IMR-90 (cell line): ENCODE results near the gene HDDC2. TPM values are rescaled to one million over a fixed set of nuclear protein-coding genes. Genes with fewer than 3 reads are reported as not detected.

ENCODE experiments used
- ATAC-seq: fragments of 200-7000 bp; cut with Tn5 transposase; 2 replicates; pipeline ENCODE4 v1.9.1; 2020; ENCODE audit warnings: low read depth, mild to moderate bottlenecking, moderate library complexity
- BruUV-seq: library from RNA; stranded (reverse); fragments of 400-500 nt; replicated peaks from 2 replicates; lab custom pipeline; 2021; lab: Mats Ljungman, UMichigan
- CTCF ChIA-PET: fragments of 300-600 bp; formaldehyde crosslinking; extraction: SDS; loops from one replicate; lab custom pipeline; 2021; ENCODE audit warnings: antibody characterized with exemption; lab: Yijun Ruan, JAX
- POLR2A ChIA-PET: fragments of 300-600 bp; sonication (Branson Sonifier 250); formaldehyde crosslinking; loops from one replicate; lab custom pipeline; 2022; ENCODE audit warnings: antibody characterized with exemption; ENCODE audit not compliant: unreplicated experiment; lab: Charles Lee
- DNase-seq: peaks from one replicate; pipeline ENCODE4 v3.0.0; 2013
- H2AFZ ChIP-seq: replicated peaks from 2 replicates; pipeline ENCODE3; 2013; ENCODE audit warnings: low read length, mild to moderate bottlenecking; ENCODE audit not compliant: poor library complexity
- H2AK5ac ChIP-seq: 2 replicates; pipeline ENCODE4 v1.6.1; 2013; ENCODE audit warnings: low read depth, low read length, inconsistent platforms
- H2AK9ac ChIP-seq: replicated peaks from 2 replicates; pipeline ENCODE3; 2013; ENCODE audit warnings: mild to moderate bottlenecking, low read depth, low read length, moderate library complexity; ENCODE audit not compliant: poor library complexity
- H2BK120ac ChIP-seq: 2 replicates; pipeline ENCODE4 v1.6.1; 2013; ENCODE audit warnings: low read depth, low read length, inconsistent platforms
- H2BK15ac ChIP-seq: 3 replicates; pipeline ENCODE4 v1.6.1; 2013; ENCODE audit warnings: low read depth, low read length, inconsistent platforms
- H2BK20ac ChIP-seq: 2 replicates; pipeline ENCODE4 v1.6.1; 2013; ENCODE audit warnings: low read depth, mild to moderate bottlenecking, inconsistent platforms, low read length, moderate library complexity
- H2BK5ac ChIP-seq: 2 replicates; pipeline ENCODE4 v1.6.1; 2013; ENCODE audit warnings: mild to moderate bottlenecking, low read depth, low read length, inconsistent platforms; ENCODE audit not compliant: poor library complexity, severe bottlenecking
- H3K14ac ChIP-seq: replicated peaks from 2 replicates; pipeline ENCODE4 v1.6.1; 2013; ENCODE audit warnings: low read depth, low read length, inconsistent platforms
- H3K18ac ChIP-seq: 2 replicates; pipeline ENCODE4 v1.6.1; 2013; ENCODE audit warnings: low read depth, low read length, control low read depth
- H3K23ac ChIP-seq: 2 replicates; pipeline ENCODE4 v1.6.1; 2013; ENCODE audit warnings: low read depth, low read length, inconsistent platforms
- H3K27ac ChIP-seq: 2 replicates; pipeline ENCODE4 v1.5.1; 2013; ENCODE audit warnings: mild to moderate bottlenecking, control low read depth, low read length; ENCODE audit not compliant: insufficient read depth
- H3K27me3 ChIP-seq: 2 replicates; pipeline ENCODE4 v1.6.1; 2013; ENCODE audit warnings: low read length; ENCODE audit not compliant: control insufficient read depth, insufficient read depth
- H3K36me3 ChIP-seq: 2 replicates; pipeline ENCODE4 v1.6.1; 2013; ENCODE audit warnings: low read length, mixed read lengths; ENCODE audit not compliant: control insufficient read depth, insufficient read depth
- H3K4ac ChIP-seq: 2 replicates; pipeline ENCODE4 v1.6.1; 2013; ENCODE audit warnings: low read depth, low read length, inconsistent platforms
- H3K4me1 ChIP-seq: 2 replicates; pipeline ENCODE4 v1.6.1; 2013; ENCODE audit warnings: low read length, mixed read lengths; ENCODE audit not compliant: control insufficient read depth, insufficient read depth
- H3K4me2 ChIP-seq: 2 replicates; pipeline ENCODE4 v1.6.1; 2013; ENCODE audit warnings: low read depth, mild to moderate bottlenecking, control low read depth, low read length, moderate library complexity
- H3K4me3 ChIP-seq: 2 replicates; pipeline ENCODE4 v1.5.1; 2013; ENCODE audit warnings: low read depth, mild to moderate bottlenecking, control low read depth, low read length, moderate library complexity; ENCODE audit not compliant: insufficient read depth
- H3K56ac ChIP-seq: 2 replicates; pipeline ENCODE4 v1.6.1; 2013; ENCODE audit warnings: low read length, inconsistent platforms; ENCODE audit not compliant: insufficient read depth; ENCODE audit errors: extremely low read depth
- H3K79me1 ChIP-seq, 2 experiments: 2 replicates each; pipeline ENCODE4 v1.6.1; 2013; ENCODE audit warnings: low read length in 2 of 2, inconsistent platforms in 1 of 2, low read depth in 1 of 2
- H3K9ac ChIP-seq: 2 replicates; pipeline ENCODE4 v1.6.1; 2013; ENCODE audit warnings: low read depth, low read length, control low read depth
- H3K9me1 ChIP-seq: 2 replicates; pipeline ENCODE4 v1.6.1; 2013; ENCODE audit warnings: low read length, inconsistent platforms; ENCODE audit not compliant: insufficient read depth
- H3K9me3 ChIP-seq: 2 replicates; pipeline ENCODE4 v1.6.1; 2013; ENCODE audit warnings: low read length; ENCODE audit not compliant: control insufficient read depth, insufficient read depth
- H4K20me1 ChIP-seq: 2 replicates; pipeline ENCODE4 v1.6.1; 2013; ENCODE audit warnings: low read length, inconsistent platforms; ENCODE audit not compliant: insufficient read depth
- H4K5ac ChIP-seq: 2 replicates; pipeline ENCODE4 v1.6.1; 2013; ENCODE audit warnings: mild to moderate bottlenecking, low read depth, low read length, control low read depth
- H4K8ac ChIP-seq, 2 experiments: 2 replicates each; pipeline ENCODE4 v1.6.1; 2013; ENCODE audit warnings: low read depth in 2 of 2, low read length in 2 of 2, control low read depth in 1 of 2, inconsistent platforms in 1 of 2
- H4K91ac ChIP-seq: 2 replicates; pipeline ENCODE4 v1.6.1; 2013; ENCODE audit warnings: low read depth, low read length, inconsistent platforms; ENCODE audit not compliant: insufficient read depth
- BHLHE40 ChIP-seq: fragments of 150-350 bp; IDR thresholded peaks from 2 replicates; pipeline ENCODE4 v1.6.1; 2016; ENCODE audit warnings: mild to moderate bottlenecking, low read depth, low read length
- CEBPB ChIP-seq: IDR thresholded peaks from 2 replicates; pipeline ENCODE4 v1.6.1; 2012; ENCODE audit warnings: low read depth, low read length, improper control_type of control experiment
- CHD1 ChIP-seq: IDR thresholded peaks from 2 replicates; pipeline ENCODE4 v1.6.1; 2012; ENCODE audit warnings: low read depth, low read length, improper control_type of control experiment
- FOS ChIP-seq: fragments of 150-350 bp; IDR thresholded peaks from 2 replicates; pipeline ENCODE4 v1.6.1; 2016; ENCODE audit warnings: low read depth, low read length
- MAFK ChIP-seq: IDR thresholded peaks from 2 replicates; pipeline ENCODE4 v1.6.1; 2012; ENCODE audit warnings: low read depth, low read length, improper control_type of control experiment
- MAZ ChIP-seq: IDR thresholded peaks from 2 replicates; pipeline ENCODE4 v1.6.1; 2012; ENCODE audit warnings: low read depth, mild to moderate bottlenecking, low read length, improper control_type of control experiment, moderate library complexity, borderline replicate concordance
- MXI1 ChIP-seq: IDR thresholded peaks from 2 replicates; pipeline ENCODE4 v1.6.1; 2012; ENCODE audit warnings: low read depth, mild to moderate bottlenecking, low read length, moderate library complexity, borderline replicate concordance
- NFE2L2 ChIP-seq: fragments of 150-350 bp; IDR thresholded peaks from 2 replicates; pipeline ENCODE4 v1.6.1; 2016; ENCODE audit warnings: low read depth, mild to moderate bottlenecking, low read length
- POLR2A ChIP-seq: IDR thresholded peaks from 2 replicates; pipeline ENCODE4 v1.6.1; 2012; ENCODE audit warnings: mild to moderate bottlenecking, low read depth, low read length
- RAD21 ChIP-seq: IDR thresholded peaks from 2 replicates; pipeline ENCODE4 v1.6.1; 2012; ENCODE audit warnings: low read length, improper control_type of control experiment
- RCOR1 ChIP-seq: IDR thresholded peaks from 2 replicates; pipeline ENCODE4 v1.6.1; 2012; ENCODE audit warnings: mild to moderate bottlenecking, low read length, improper control_type of control experiment; ENCODE audit not compliant: insufficient replicate concordance
- RFX5 ChIP-seq: IDR thresholded peaks from 2 replicates; pipeline ENCODE4 v1.8.0; 2012; ENCODE audit warnings: low read depth, mild to moderate bottlenecking, low read length, moderate library complexity
- SMC3 ChIP-seq: fragments of 150-350 bp; IDR thresholded peaks from 2 replicates; pipeline ENCODE4 v1.6.1; 2016; ENCODE audit warnings: low read depth, mild to moderate bottlenecking, antibody characterized with exemption, low read length, moderate library complexity
- WGBS, 2 experiments: methylation state at CpG; one replicate each; pipeline versions ENCODE4 v1.1.5 to v1.1.7; 2013; ENCODE audit warnings: missing lambda C conversion rate in 2 of 2; ENCODE audit not compliant: insufficient read length in 1 of 2; ENCODE audit errors: extremely low coverage in 2 of 2; 5-methylcytosine and 5-hydroxymethylcytosine counted together
- dilution Hi-C: fragments of 300-500 bp; cut with HindIII; formaldehyde crosslinking; loops from one replicate; pipeline ENCODE4 v1.14.3; 2018; ENCODE audit warnings: low sequenced_read_pairs; ENCODE audit not compliant: unreplicated experiment
- in situ Hi-C: fragments of 300-500 bp; cut with MboI; formaldehyde crosslinking; loops from 3 replicates; pipeline ENCODE4 v1.14.3; 2019; ENCODE audit warnings: low sequenced_read_pairs, inconsistent platforms, mixed read lengths
- intact Hi-C: fragments of 100-400 bp; cut with micrococcal nuclease; formaldehyde crosslinking; loops from 2 replicates; pipeline ENCODE4 v1.10.0; 2022
- polyA plus RNA-seq, 3 experiments: library from polyadenylated mRNA; depleted of rRNA; stranded (reverse); fragments of >200 nt; gene quantifications; 2 replicates each; pipeline ENCODE4 v1.2.3, GENCODE V29; 2012; ENCODE audit warnings: low replicate concordance in 1 of 3
- total RNA-seq: library from RNA; depleted of rRNA; stranded (reverse); fragments of >200 nt; gene quantifications from 2 replicates; pipeline ENCODE4 v1.2.3, GENCODE V29; 2012
- TF ChIP-seq, protein P1 (sequence below): fragments of 150-350 bp; IDR thresholded peaks from 2 replicates; pipeline ENCODE4 v1.6.1; 2016; ENCODE audit warnings: low read depth, mild to moderate bottlenecking, low read length, moderate library complexity, borderline replicate concordance
- TF ChIP-seq, protein P2 (sequence below): fragments of 150-350 bp; IDR thresholded peaks from 2 replicates; pipeline ENCODE4 v1.6.1; 2017; ENCODE audit warnings: mild to moderate bottlenecking, antibody characterized with exemption, low read length, low read depth
- TF ChIP-seq, protein P3 (sequence below): conservative IDR thresholded peaks from 2 replicates; pipeline ENCODE4 v1.5.1; 2012; ENCODE audit warnings: mild to moderate bottlenecking, low read depth, low read length, improper control_type of control experiment

Gene HDDC2
- total and polyA plus RNA-seq, 2 of the 4 experiments (the other 2 are of a cell fraction) = 40.9 to 68.6 TPM

DNA sequence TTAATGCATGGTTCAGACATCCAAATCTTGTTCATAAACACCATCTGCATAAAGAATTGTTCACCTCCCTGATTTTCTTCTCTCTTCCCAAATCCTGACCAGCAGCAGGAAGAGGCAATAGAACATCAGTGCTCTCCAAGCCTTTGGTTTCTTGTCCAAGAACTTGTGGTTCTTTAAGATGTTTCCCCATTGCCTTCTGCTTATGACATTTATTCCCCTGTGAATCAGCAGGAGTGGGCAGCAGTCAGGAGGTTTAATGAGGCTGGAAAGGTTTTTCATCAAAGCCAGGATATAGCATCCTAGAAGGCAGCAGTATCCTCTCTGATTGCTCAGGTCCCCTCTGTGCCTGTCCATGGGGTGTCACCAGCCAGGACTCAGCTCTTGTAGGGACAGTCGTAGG lies 5.3 kb downstream of the HDDC2 start:
- Histone ChIP-seq H3K9ac (no peak overlapping the region), H2BK120ac (no peak overlapping the region), H4K8ac (no peak overlapping the region), H4K5ac (no peak overlapping the region), H3K4ac (no peak overlapping the region), H3K27ac (no peak overlapping the region), H3K23ac (no peak overlapping the region), H3K4me2 (no peak overlapping the region), H3K9me3 (no peaks in the 10 kb centered on the region), H2AK5ac (no peak overlapping the region), H2BK15ac (no peak overlapping the region), H3K18ac (no peak overlapping the region), H3K14ac (no peak overlapping the region), H2BK20ac (no peak overlapping the region), H3K4me1 (peaks cover 5% of the 10 kb centered on the region), H3K27me3 (no peaks in the 10 kb centered on the region), H4K91ac (no peak overlapping the region), H3K79me1 (peaks cover 37 to 39% of the 10 kb centered on the region in 2 experiments), H4K20me1 (no peaks in the 10 kb centered on the region), H3K9me1 (peaks cover 8% of the 10 kb centered on the region; the same call in 1 of the 2 replicates), H3K4me3 (no peak overlapping the region), H3K36me3 (peaks cover 27% of the 10 kb centered on the region), H3K56ac (no peak overlapping the region), H2AK9ac (no peak overlapping the region), H2AFZ (no peak overlapping the region), H2BK5ac (no peak overlapping the region)
- TF ChIP-seq RAD21 (no peak), CHD1 (no peak), RFX5 (no peak), MXI1 (no peak), MAFK (no peak), SMC3 (no peak), POLR2A (no peak), FOS (no peak), RCOR1 (no peak), CEBPB (no peak), MAZ (no peak), BHLHE40 (no peak), NFE2L2 (no peak)
- TF ChIP-seq, protein P1, sequence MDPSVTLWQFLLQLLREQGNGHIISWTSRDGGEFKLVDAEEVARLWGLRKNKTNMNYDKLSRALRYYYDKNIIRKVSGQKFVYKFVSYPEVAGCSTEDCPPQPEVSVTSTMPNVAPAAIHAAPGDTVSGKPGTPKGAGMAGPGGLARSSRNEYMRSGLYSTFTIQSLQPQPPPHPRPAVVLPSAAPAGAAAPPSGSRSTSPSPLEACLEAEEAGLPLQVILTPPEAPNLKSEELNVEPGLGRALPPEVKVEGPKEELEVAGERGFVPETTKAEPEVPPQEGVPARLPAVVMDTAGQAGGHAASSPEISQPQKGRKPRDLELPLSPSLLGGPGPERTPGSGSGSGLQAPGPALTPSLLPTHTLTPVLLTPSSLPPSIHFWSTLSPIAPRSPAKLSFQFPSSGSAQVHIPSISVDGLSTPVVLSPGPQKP = no peak
- TF ChIP-seq, protein P2, sequence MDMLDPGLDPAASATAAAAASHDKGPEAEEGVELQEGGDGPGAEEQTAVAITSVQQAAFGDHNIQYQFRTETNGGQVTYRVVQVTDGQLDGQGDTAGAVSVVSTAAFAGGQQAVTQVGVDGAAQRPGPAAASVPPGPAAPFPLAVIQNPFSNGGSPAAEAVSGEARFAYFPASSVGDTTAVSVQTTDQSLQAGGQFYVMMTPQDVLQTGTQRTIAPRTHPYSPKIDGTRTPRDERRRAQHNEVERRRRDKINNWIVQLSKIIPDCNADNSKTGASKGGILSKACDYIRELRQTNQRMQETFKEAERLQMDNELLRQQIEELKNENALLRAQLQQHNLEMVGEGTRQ = no peak
- TF ChIP-seq, protein P3, sequence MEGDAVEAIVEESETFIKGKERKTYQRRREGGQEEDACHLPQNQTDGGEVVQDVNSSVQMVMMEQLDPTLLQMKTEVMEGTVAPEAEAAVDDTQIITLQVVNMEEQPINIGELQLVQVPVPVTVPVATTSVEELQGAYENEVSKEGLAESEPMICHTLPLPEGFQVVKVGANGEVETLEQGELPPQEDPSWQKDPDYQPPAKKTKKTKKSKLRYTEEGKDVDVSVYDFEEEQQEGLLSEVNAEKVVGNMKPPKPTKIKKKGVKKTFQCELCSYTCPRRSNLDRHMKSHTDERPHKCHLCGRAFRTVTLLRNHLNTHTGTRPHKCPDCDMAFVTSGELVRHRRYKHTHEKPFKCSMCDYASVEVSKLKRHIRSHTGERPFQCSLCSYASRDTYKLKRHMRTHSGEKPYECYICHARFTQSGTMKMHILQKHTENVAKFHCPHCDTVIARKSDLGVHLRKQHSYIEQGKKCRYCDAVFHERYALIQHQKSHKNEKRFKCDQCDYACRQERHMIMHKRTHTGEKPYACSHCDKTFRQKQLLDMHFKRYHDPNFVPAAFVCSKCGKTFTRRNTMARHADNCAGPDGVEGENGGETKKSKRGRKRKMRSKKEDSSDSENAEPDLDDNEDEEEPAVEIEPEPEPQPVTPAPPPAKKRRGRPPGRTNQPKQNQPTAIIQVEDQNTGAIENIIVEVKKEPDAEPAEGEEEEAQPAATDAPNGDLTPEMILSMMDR = no peak
- ChIA-PET POLR2A (no interaction called here), CTCF (no interaction called here)
- dilution Hi-C loops = no loop called here
- WGBS, 2 experiments = no CpG with 5 or more reads among the region's 1 CpG
- ATAC-seq = no peak
- intact Hi-C loops = no loop called here
- in situ Hi-C loops = no loop called here
- no peak for DNase-seq
- BruUV-seq = no TSS peak
